Loucy (cell line): ENCODE results near the gene PLEKHG4B.

Experiments used
- H2AFZ ChIP-seq: fragments of 200-600 bp; sonication (generic); 2 replicates; pipeline ENCODE4 v1.6.0; 2016; ENCODE audit warnings: antibody characterized with exemption, mild to moderate bottlenecking, low read length, moderate library complexity
- H3F3A ChIP-seq: fragments of 200-600 bp; 2 replicates; pipeline ENCODE4 v1.6.0; 2016; ENCODE audit warnings: antibody characterized with exemption, low read depth, mild to moderate bottlenecking
- H3K27me3 ChIP-seq: fragments of 200-600 bp; sonication (generic); 2 replicates; pipeline ENCODE4 v1.6.1; 2014; ENCODE audit warnings: low read length, mild to moderate bottlenecking; ENCODE audit not compliant: insufficient read depth, poor library complexity, severe bottlenecking
- H3K36me3 ChIP-seq: fragments of 200-600 bp; sonication (generic); 2 replicates; pipeline ENCODE4 v1.6.1; 2016; ENCODE audit warnings: low read length; ENCODE audit not compliant: insufficient read depth
- H3K4me1 ChIP-seq: fragments of 200-600 bp; sonication (generic); 2 replicates; pipeline ENCODE4 v1.5.1; 2014; ENCODE audit warnings: low read length, mild to moderate bottlenecking; ENCODE audit not compliant: insufficient read depth, poor library complexity, severe bottlenecking
- H3K4me2 ChIP-seq: fragments of 200-600 bp; sonication (generic); 2 replicates; pipeline ENCODE4 v1.6.0; 2014; ENCODE audit warnings: antibody characterized with exemption, low read length, low read depth, mild to moderate bottlenecking; ENCODE audit not compliant: poor library complexity, severe bottlenecking
- H3K4me3 ChIP-seq: fragments of 200-600 bp; sonication (generic); 2 replicates; pipeline ENCODE4 v1.5.1; 2014; ENCODE audit warnings: low read length, mild to moderate bottlenecking, mixed read lengths; ENCODE audit not compliant: poor library complexity, severe bottlenecking
- H3K79me2 ChIP-seq: fragments of 200-600 bp; sonication (generic); 2 replicates; pipeline ENCODE4 v1.6.1; 2014; ENCODE audit warnings: low read length; ENCODE audit not compliant: insufficient read depth
- H3K9ac ChIP-seq: fragments of 200-600 bp; sonication (generic); 2 replicates; pipeline ENCODE4 v1.6.0; 2014; ENCODE audit warnings: mild to moderate bottlenecking, low read depth, low read length, moderate library complexity; ENCODE audit not compliant: poor library complexity, severe bottlenecking
- H3K9me2 ChIP-seq: fragments of 200-600 bp; sonication (generic); replicated peaks from 2 replicates; pipeline ENCODE4 v1.6.1; 2016; ENCODE audit warnings: low read depth, low read length, mixed read lengths
- H3K9me3 ChIP-seq: fragments of 200-600 bp; sonication (generic); 2 replicates; pipeline ENCODE4 v1.6.1; 2014; ENCODE audit warnings: mild to moderate bottlenecking, antibody characterized with exemption, low read length, low read depth; ENCODE audit not compliant: insufficient read depth
- H4K20me1 ChIP-seq: fragments of 200-600 bp; sonication (generic); 2 replicates; pipeline ENCODE4 v1.6.0; 2014; ENCODE audit warnings: antibody characterized with exemption, low read length, mild to moderate bottlenecking; ENCODE audit not compliant: insufficient read depth, poor library complexity, severe bottlenecking
- CTCF ChIP-seq: fragments of 200-600 bp; sonication (generic); conservative IDR thresholded peaks from 2 replicates; pipeline ENCODE4 v1.5.1; 2014; ENCODE audit warnings: mild to moderate bottlenecking, antibody characterized with exemption, low read length
- EZH2phosphoT487 ChIP-seq: fragments of 200-600 bp; IDR thresholded peaks from 2 replicates; pipeline ENCODE4 v1.6.1; 2018; ENCODE audit warnings: antibody characterized with exemption, mild to moderate bottlenecking, moderate library complexity, borderline replicate concordance

PLEKHG4B gene

GRCh38 chr5:166441-167372, 74.7 kb downstream of the PLEKHG4B start:
- Histone ChIP-seq H3K79me2 (no peaks in the 10 kb centered on the region), H3K4me3 (no peak overlapping the region), H3K9ac (no peak overlapping the region), H2AFZ (no peak overlapping the region), H4K20me1 (no peaks in the 10 kb centered on the region), H3K9me3 (no peaks in the 10 kb centered on the region), H3K27me3 (no peaks in the 10 kb centered on the region), H3K36me3 (no peaks in the 10 kb centered on the region), H3K9me2 (no peaks in the 10 kb centered on the region), H3K4me2 (no peak overlapping the region), H3K4me1 (peaks cover 13% of the 10 kb centered on the region), H3F3A (no peaks in the 10 kb centered on the region; the same call in 1 of the 2 replicates)
- TF ChIP-seq EZH2phosphoT487 (no peak), CTCF (no peak)

GRCh38 chr5:167511-167910, 75.5 kb downstream of the PLEKHG4B start:
- Histone ChIP-seq H3K27me3 (no peaks in the 10 kb centered on the region), H3K9me2 (no peaks in the 10 kb centered on the region), H3K4me2 (no peak overlapping the region), H3K4me1 (peaks cover 6% of the 10 kb centered on the region), H3F3A (no peaks in the 10 kb centered on the region; the same call in 1 of the 2 replicates), H4K20me1 (no peaks in the 10 kb centered on the region), H3K9ac (no peak overlapping the region), H3K9me3 (no peaks in the 10 kb centered on the region), H3K79me2 (no peaks in the 10 kb centered on the region), H3K4me3 (no peak overlapping the region), H2AFZ (no peak overlapping the region), H3K36me3 (no peaks in the 10 kb centered on the region)
- no peak for TF ChIP-seq CTCF
- no peak for TF ChIP-seq EZH2phosphoT487

GRCh38 chr5:167982-168660, 76.2 kb downstream of the PLEKHG4B start:
- TF ChIP-seq EZH2phosphoT487 (no peak), CTCF (no peak)
- no peaks in the 10 kb centered on the region for H3K36me3 ChIP-seq
- no peaks in the 10 kb centered on the region for H3K4me1 ChIP-seq
- no peaks in the 10 kb centered on the region for H3K27me3 ChIP-seq
- no peaks in the 10 kb centered on the region for H4K20me1 ChIP-seq
- H3K9ac ChIP-seq: no peak overlapping the region
- no peaks in the 10 kb centered on the region for H3K9me3 ChIP-seq
- H3K9me2 ChIP-seq: no peaks in the 10 kb centered on the region
- no peaks in the 10 kb centered on the region for H3K79me2 ChIP-seq
- no peaks in the 10 kb centered on the region; the same call in 1 of the 2 replicates for H3F3A ChIP-seq
- H3K4me2 ChIP-seq: no peak overlapping the region
- no peak overlapping the region for H3K4me3 ChIP-seq
- H2AFZ ChIP-seq: no peak overlapping the region
